Measurements from ENCODE around the gene NUP210.
A peak's percentile ranks its signal among the peaks of the same experiment; 100 is the strongest.
"Not testable (repeated sequence)": the region's sequence is repeated elsewhere in the genome, so short reads cannot be mapped to it uniquely, and the experiment has no call there.

Gene NUP210

GRCh38 chr3:13429631-13430291 lies 9.6 kb upstream of the NUP210 start:
- DNase-seq: no peak

DNA sequence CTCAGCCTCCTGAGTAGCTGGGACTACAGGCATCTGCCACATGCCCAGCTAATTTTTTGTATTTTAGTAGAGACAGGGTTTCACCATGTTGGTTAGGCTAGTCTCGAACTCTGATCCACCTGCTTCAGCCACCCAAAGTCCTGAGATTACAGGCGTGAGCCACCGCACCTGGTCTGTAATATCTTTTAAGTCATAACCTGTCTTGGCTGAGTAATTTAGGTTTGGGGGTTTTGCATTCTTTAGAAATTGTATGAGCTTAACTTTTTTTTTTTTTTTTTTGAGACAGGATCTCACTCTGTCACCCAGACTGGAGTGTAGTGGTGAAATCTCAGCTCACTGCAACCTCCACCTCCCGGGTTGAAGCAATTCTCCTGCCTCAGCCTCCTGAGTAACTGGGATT lies 8.6 kb upstream of the NUP210 start:
- not testable (repeated sequence) for DNase-seq

DNA sequence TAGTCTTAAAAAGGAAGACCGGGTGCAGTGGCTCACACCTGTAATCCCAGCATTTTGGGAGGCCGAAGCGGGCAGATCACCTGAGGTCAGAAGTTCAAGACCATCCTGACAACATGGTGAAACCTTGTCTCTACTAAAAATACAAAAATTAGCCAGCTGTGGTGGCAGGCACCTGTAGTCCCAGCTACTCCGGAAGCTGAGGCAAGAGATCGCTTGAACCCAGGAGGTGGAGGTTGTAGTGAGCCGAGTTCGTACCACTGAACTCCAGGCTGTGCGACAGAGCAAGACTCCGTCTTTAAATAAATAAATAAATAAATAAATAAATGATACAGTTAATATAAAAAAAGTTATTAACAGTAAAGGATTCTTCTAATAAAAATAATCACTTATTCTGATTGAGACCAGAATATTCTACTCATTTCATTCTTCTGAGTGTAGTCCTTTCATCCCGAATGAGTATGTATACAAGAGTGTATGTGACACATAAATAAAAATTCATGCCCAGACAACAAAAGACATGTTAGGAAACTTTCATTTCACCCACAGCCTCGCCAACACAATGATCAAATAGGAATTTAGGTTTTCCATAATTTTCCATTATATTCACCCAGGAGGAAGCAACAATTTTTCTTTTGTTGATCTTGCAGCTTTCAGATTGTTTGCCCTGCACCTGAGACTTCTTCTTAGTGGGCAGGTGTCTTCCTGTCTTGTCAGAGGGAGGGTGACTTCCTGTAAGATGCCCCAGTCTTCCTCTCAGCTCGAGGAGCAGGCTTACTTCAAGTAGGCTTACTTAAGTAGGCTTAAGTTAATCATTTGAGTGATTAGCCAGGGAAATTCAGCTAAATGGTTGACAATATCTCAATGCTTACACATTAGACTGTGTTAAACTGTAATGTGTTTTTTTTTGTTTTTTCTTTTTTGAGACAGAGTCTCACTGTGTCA lies 7.8 kb upstream of the NUP210 start:
- no peak for DNase-seq

DNA sequence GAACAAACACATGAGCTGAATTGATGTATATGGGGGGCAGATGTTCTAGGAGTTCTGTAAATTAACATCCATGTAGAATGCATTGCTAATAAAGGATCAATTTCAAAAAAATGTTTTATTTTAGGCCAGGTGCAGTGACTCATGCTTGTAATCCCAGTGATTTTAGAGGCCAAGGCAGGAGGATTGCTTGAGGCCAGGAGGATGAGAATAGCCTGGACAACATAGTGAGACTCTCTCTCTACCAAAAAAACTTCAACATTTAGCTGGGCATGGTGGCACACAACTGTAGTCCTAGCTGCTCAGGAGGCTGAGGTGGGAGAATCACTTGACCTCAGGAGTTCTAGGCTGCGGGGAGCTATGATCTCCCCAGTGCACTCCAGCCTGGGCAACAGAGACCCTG lies 6.5 kb upstream of the NUP210 start:
- no peak for DNase-seq

DNA sequence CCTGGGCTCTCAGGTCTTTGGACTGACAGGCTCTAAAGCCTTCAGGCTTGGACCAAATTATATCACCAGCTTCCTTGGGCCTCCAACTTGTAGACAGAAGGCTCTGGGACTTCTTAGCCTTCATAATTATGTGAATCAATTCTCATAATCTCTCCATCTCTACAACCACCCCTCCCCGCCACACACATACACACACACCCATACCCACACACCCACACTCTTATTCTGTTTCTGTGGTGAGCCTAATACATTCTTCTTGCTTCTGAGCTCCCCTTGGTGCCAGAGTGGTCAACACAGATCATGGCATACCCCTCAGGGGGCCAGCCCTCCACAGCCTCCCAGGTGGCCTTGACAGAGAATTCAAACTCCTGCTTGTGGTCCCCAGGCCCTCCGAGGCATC lies 5.6 kb upstream of the NUP210 start:
- DNase-seq: no peak

GRCh38 chr3:13424865-13425617 lies 4.9 kb upstream of the NUP210 start:
- no peak for DNase-seq

DNA sequence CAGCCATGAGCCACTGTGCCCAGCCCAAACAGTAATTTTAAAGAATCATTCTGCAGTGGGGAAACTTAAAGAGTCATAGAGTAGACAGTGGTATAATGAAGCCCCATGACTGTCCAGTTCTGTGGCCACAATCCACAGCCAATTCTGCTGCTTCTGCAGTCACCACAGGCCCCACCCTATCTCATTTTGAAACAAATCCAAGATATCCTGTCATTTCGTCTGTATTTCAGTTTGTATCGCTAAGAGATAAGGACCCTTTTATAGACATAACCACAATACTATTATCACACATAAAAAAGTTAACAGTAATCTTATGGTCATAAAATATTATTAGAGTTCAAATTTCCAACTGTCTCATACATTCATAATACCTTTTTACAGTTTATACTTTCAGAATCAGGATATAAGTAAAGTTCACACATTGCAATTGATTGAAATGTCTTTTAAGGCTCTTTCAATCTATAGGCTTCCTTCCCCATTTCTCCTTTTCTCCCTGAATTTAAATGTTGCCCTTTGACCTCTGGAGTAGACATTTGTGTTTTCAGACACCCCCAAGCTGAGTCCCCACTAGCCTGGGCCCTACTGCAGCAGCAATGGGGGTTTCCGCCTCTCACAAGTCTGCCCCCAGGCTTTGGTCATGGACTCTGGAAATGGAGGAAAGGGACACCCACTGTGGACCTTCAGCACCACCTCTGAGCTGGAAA lies 4.2 kb upstream of the NUP210 start:
- no peak for DNase-seq

DNA sequence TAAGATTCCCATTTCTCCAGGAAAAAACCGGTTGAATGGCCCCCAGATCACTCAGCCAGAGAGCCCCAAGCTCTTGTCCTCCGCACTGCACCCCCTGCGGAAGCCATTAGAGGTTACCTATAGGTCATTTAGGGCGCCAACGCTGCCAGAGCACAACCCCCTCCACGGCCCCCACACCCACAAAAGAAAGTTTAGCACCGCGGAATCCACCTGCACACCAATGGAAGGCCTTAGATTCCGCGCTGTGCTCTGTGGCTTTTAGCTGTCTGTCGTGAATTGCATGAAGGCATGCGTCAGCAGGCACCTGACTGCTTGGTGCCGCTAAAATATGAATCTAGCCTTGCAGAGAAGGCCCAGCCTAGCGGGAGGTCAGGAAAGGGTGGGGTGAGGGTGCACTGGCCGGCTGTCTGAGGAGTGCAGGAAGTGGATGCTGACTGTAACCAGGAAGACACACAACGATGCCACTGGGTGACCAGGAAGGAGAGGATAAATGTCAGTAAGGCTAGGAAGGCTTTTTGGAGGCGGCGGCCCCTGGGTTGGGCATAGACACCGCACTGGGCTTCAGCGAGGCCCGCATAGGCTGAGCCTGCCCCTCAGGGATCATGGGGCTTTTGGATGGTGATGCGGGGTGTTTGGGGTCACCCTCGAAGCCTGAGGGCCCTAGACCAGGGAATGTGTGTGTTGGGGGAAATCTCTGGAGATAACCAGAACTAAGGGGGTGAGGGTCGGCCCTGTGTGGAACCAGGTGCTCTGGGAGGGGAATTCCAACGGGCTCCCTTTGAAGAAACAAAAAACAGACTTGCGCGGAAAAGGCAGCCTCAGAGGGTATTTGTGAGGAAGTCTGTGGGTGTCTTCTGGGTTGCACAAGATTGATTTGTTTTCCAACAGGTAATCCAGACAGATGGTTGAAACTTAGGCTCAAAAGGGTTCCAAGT lies 976 bp upstream of the NUP210 start:
- DNase-seq: peak; percentile 86

GRCh38 chr3:13419505-13420044 lies 547 bp downstream of the NUP210 start:
- DNase-seq: peak; percentile 66

GRCh38 chr3:13417166-13417947 lies 2.8 kb downstream of the NUP210 start:
- no peak for DNase-seq

- peak; percentile 50 for DNase-seq
Measured at GRCh38 chr3:13415997-13416793, 3.9 kb downstream of the NUP210 start.

- DNase-seq: no peak
Measured at GRCh38 chr3:13415236-13415986, 4.7 kb downstream of the NUP210 start.

DNA sequence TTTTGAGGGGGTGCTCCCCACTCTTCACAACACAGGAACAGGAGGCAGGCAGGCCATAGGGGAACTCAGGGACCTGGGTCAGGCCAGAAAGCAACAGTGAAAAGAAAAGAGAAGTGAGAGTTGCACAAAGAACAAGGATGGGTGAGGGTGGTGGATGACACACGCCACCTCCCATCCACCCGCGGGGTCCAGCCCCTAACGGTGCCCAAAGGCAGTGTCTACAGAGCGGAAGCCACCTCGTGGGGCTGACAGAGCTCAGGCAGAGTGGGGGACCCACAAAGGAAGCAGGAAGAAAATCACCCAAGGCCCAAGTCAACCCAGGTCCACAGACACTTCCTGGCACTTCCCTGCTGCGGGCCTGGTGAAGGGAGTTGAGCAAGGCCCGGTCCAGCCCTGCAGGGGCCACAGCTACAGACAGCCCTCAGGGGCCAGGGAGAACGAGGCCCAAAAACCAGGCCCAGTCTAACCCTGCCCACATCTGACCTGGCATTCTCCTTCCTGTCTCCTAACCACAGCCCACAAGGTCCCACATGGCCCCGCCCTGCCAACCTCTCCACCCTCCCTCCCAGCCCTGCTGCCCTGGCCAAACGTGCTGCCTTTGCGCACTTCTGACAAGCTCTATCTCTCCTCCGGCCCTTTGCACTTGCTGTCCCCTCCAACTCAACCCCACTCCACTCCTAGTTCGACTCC lies 5.9 kb downstream of the NUP210 start:
- peak; percentile 78 for DNase-seq

DNA sequence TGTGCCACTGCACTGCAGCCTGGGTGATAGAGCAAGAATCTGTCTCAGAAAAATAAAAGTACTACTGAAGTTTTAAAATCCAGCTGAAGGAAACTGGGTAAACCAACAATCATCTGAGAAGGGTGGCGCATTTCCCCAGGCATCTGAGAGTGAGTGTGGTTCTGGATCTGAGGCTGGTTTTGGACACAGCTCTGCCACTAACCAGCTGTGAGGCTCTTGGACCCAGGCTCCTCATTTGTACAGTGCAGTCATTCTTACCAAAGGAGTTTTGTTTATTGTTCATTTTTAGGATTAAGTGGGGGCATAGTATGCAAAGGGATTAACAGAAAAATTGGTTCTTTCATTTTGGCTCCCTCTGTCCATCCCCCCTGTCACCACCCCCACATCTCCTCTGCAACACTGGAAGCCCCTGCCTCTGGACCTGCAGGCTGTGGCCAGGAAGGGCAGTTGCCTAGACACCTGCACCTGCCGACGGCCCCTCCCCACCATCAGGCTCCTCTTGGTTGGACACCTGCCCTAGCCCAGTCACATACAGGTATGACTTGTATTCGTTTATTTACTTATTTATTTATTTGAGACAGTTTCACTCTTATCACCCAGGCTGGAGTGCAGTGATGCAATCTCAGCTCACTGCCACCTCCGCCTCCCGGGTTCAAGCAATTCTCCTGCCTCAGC lies 8.8 kb downstream of the NUP210 start:
- no peak for DNase-seq

DNA sequence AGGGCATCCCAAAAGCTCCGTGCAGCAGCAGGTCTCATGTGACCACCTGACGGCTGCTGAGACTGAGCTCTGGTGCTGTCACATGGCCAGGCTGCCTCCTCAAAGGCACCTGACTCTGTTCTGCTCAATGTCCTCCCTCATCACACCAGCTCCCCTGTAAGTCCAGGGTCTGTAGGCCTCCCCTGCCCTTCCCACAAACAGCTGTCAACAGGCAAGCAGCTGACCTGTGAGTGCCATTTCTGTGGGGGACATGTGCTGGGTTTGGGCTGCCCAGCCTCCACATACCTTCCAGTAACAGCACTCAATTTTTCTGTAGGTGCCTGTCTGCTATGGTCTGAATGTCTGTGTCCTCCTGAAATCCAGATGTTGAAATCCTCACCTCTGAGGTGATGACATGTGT lies 11.2 kb downstream of the NUP210 start:
- DNase-seq: no peak

- DNase-seq: no peak
Measured at GRCh38 chr3:13407926-13408325, 12.2 kb downstream of the NUP210 start.

DNA sequence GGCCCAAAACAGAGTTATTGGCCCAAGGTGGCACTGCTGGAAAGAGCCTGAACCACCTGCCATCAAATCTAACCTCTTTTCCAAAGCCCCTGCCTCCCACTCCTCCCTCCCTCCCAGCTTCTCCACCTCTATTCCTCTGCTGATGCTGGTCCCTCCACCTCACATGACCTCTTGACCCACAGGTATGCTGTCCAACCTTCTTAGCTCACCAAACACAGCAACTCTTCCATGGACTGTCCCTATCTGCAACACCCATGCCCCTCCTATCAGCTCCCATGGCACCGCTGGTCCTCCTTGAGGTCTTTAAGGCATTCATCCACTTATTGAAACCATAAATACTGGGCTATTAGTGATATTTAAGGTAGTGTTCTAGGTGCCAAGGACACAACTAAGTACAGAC lies 12.6 kb downstream of the NUP210 start:
- no peak for DNase-seq

GRCh38 chr3:13406190-13406589 lies 13.9 kb downstream of the NUP210 start:
- no peak for DNase-seq

Measured in stimulated activated CD4-positive, alpha-beta T cell treated with anti-CD3 and anti-CD28 coated beads, Interleukin-15, amount 100 ng/mL, for 24 hours (primary cell).